Activated CD8-positive, alpha-beta memory T cell treated with anti-CD3 and anti-CD28 coated beads for 36 hours (primary cell): Measurements from ENCODE around the gene MED15. TPM values are rescaled to one million over a fixed set of nuclear protein-coding genes. Genes with fewer than 3 reads are reported as not detected.
"Not testable (repeated sequence)": the region's sequence is repeated elsewhere in the genome, so short reads cannot be mapped to it uniquely, and the experiment has no call there.

Experiments used
- CTCF ChIA-PET: fragments of 350-600 bp; sonication (Branson Sonifier 250); formaldehyde crosslinking; loops from one replicate; lab custom pipeline; 2021; ENCODE audit warnings: antibody characterized with exemption; lab: Charles Lee
- POLR2A ChIA-PET: fragments of 350-600 bp; sonication (Branson Sonifier 250); formaldehyde crosslinking; loops from one replicate; lab custom pipeline; 2021; ENCODE audit warnings: antibody characterized with exemption; lab: Charles Lee
- total RNA-seq, 2 experiments: library from RNA; stranded (reverse); gene quantifications; one replicate each; pipeline ENCODE4 v1.2.3, GENCODE V29; 2021

MED15 gene
- total RNA-seq, 2 experiments from 2014 or later = 84.2 to 90.1 TPM

GRCh38 chr22:20504293-20504922, 3.0 kb upstream of the MED15 start:
- POLR2A ChIA-PET = interaction anchor here (0.8 kb wide), 1 partner anchor 356 kb away, joined by 5 read pairs; no protein-coding TSS in a partner anchor
- CTCF ChIA-PET = not testable (repeated sequence)

GRCh38 chr22:20506543-20507252, 712 bp upstream of the MED15 start:
- CTCF ChIA-PET = interaction anchor here (1.4 to 5.6 kb wide), 5 partner anchors 21 to 88 kb away, joined by 5 to 36 read pairs (median 8); no protein-coding TSS in a partner anchor
- POLR2A ChIA-PET = interaction anchor here (0.6 to 1.9 kb wide), 6 partner anchors 16 to 72 kb away, joined by 3 to 16 read pairs (median 4); no protein-coding TSS in a partner anchor

GRCh38 chr22:20508067-20508755, 801 bp downstream of the MED15 start:
- ChIA-PET POLR2A (interaction anchor here (1.0 to 1.9 kb wide), 10 partner anchors 10 to 60 kb away, joined by 3 to 16 read pairs (median 4); no protein-coding TSS in a partner anchor), CTCF (interaction anchor here (1.0 to 5.6 kb wide), 7 partner anchors 10 to 90 kb away, joined by 3 to 36 read pairs (median 5); no protein-coding TSS in a partner anchor)

- ChIA-PET CTCF (interaction anchor here (1.0 to 5.6 kb wide), 6 partner anchors 9 to 90 kb away, joined by 3 to 36 read pairs (median 4); no protein-coding TSS in a partner anchor), POLR2A (interaction anchor here (0.7 to 1.9 kb wide), 7 partner anchors 9 to 56 kb away, joined by 3 to 13 read pairs (median 4); no protein-coding TSS in a partner anchor)
Measured at GRCh38 chr22:20508815-20509271, 1.4 kb downstream of the MED15 start.

GRCh38 chr22:20509344-20510047, 2.1 kb downstream of the MED15 start:
- ChIA-PET POLR2A (interaction anchor here (0.7 to 1.9 kb wide), 4 partner anchors 8 to 58 kb away, joined by 3 to 13 read pairs (median 8); no protein-coding TSS in a partner anchor), CTCF (interaction anchor here (1.0 to 5.6 kb wide), 4 partner anchors 18 to 62 kb away, joined by 4 to 36 read pairs (median 6); no protein-coding TSS in a partner anchor)

GRCh38 chr22:20510811-20511577, 3.6 kb downstream of the MED15 start:
- ChIA-PET CTCF (interaction anchor here (1.1 to 5.6 kb wide), 3 partner anchors 40 to 54 kb away, joined by 3 to 36 read pairs (median 3); no protein-coding TSS in a partner anchor), POLR2A (interaction anchor here (0.6 kb wide), 1 partner anchor 19 kb away, joined by 6 read pairs; no protein-coding TSS in a partner anchor)

- CTCF ChIA-PET = interaction anchor here (0.7 to 5.6 kb wide), 6 partner anchors 23 to 60 kb away, joined by 3 to 36 read pairs (median 4); no protein-coding TSS in a partner anchor
- POLR2A ChIA-PET = interaction anchor here (0.6 kb wide), 1 partner anchor 18 kb away, joined by 6 read pairs; no protein-coding TSS in a partner anchor
Measured at GRCh38 chr22:20511578-20512229, 4.3 kb downstream of the MED15 start.

- CTCF ChIA-PET = interaction anchor here (1.2 to 1.5 kb wide), 4 partner anchors 13 to 97 kb away, joined by 3 to 6 read pairs (median 4); no protein-coding TSS in a partner anchor
- POLR2A ChIA-PET = no interaction called here
Measured at GRCh38 chr22:20514658-20515406, 7.4 kb downstream of the MED15 start.

GRCh38 chr22:20516399-20516798, 9.0 kb downstream of the MED15 start:
- CTCF ChIA-PET = interaction anchor here (0.7 kb wide), 1 partner anchor 143 kb away, joined by 3 read pairs; no protein-coding TSS in a partner anchor
- POLR2A ChIA-PET = no interaction called here

- CTCF ChIA-PET = interaction anchor here (1.5 kb wide), 1 partner anchor 9 kb away, joined by 4 read pairs; the partner anchor contains the start of gene MED15
Measured at GRCh38 chr22:20517422-20517821, 10.0 kb downstream of the MED15 start.

GRCh38 chr22:20517841-20518592, 10.6 kb downstream of the MED15 start:
- ChIA-PET CTCF (interaction anchor here (1.0 to 3.5 kb wide), 3 partner anchors 10 to 46 kb away, joined by 4 to 11 read pairs (median 4); partner anchors contain the start of gene MED15), POLR2A (interaction anchor here (0.6 to 1.4 kb wide), 3 partner anchors 9 to 100 kb away, joined by 3 to 8 read pairs (median 3); no protein-coding TSS in a partner anchor)

More at GRCh38 chr22:20517422-20517821, 10.0 kb downstream of the MED15 start:
- POLR2A ChIA-PET = interaction anchor here (1.4 kb wide), 1 partner anchor 9 kb away, joined by 8 read pairs; no protein-coding TSS in a partner anchor

- POLR2A ChIA-PET = interaction anchor here (0.6 kb wide), 1 partner anchor 1214 kb away, joined by 5 read pairs; no protein-coding TSS in a partner anchor
- CTCF ChIA-PET = interaction anchor here (1.2 to 3.5 kb wide), 4 partner anchors 30 to 49 kb away, joined by 3 to 11 read pairs (median 4); no protein-coding TSS in a partner anchor
Measured at GRCh38 chr22:20519558-20519957, 12.1 kb downstream of the MED15 start.

GRCh38 chr22:20520093-20520511, 12.7 kb downstream of the MED15 start:
- ChIA-PET POLR2A (no interaction called here), CTCF (interaction anchor here (1.2 to 3.5 kb wide), 5 partner anchors 29 to 49 kb away, joined by 3 to 11 read pairs (median 4); no protein-coding TSS in a partner anchor)
